EL (cell line): ENCODE results near the gene IFNA7.
"Not testable (repeated sequence)": the region's sequence is repeated elsewhere in the genome, so short reads cannot be mapped to it uniquely, and the experiment has no call there.

Source experiments
- DNase-seq: peaks from one replicate; pipeline ENCODE4 v3.0.0-alpha.2; 2016

IFNA7 gene

GRCh38 chr9:21174671-21175070 is 27.3 kb downstream of the IFNA7 start:
- DNase-seq = no peak

GRCh38 chr9:21172156-21172555 is 29.8 kb downstream of the IFNA7 start:
- DNase-seq = no peak

- no peak for DNase-seq
These were observed 30.7 kb downstream of the IFNA7 start for GRCh38 chr9:21171351-21171750.

- not testable (repeated sequence) for DNase-seq
These were observed 35.4 kb downstream of the IFNA7 start, which contains the start of gene IFNA21 for GRCh38 chr9:21166560-21166959. TSS of gene IFNA21 (minus strand) at chr9:21166660. CDS start at chr9:21166612, 48 bp downstream.

- DNase-seq = no peak
These were observed 36.5 kb downstream of the IFNA7 start for GRCh38 chr9:21165516-21165915.

- no peak for DNase-seq
These were observed 41.8 kb downstream of the IFNA7 start for GRCh38 chr9:21160178-21160577.

GRCh38 chr9:21155501-21155900 is 46.5 kb downstream of the IFNA7 start:
- DNase-seq = peak; percentile 9

- DNase-seq = peak; percentile 34
These were observed 47.9 kb downstream of the IFNA7 start for GRCh38 chr9:21154018-21154608.

GRCh38 chr9:21153336-21154017 is 48.5 kb downstream of the IFNA7 start:
- peak; percentile 25 for DNase-seq
